ENCODE data around the gene KIAA1217. TPM values are rescaled to one million over a fixed set of nuclear protein-coding genes. Genes with fewer than 3 reads are reported as not detected.

KIAA1217 gene
- total and polyA plus RNA-seq, 2 of the 4 experiments (the other 2 are of a cell fraction), result 3.4 to 4.4 TPM

GRCh38 chr10:24207341-24207740 lies 1.6 kb upstream of the KIAA1217 start:
- TF ChIP-seq CHD1 (IDR thresholded peaks at IDR 0.05; ENCODE audit: low read depth, low read length) (no peak), SMC3 (IDR thresholded peaks at IDR 0.05; ENCODE audit: low read depth, low read length) (no peak), USF2 (IDR thresholded peaks at IDR 0.05; ENCODE audit: low read depth, low read length) (no peak), FOS (IDR thresholded peaks at IDR 0.05; ENCODE audit: low read depth, low read length) (no peak), POLR2A (IDR thresholded peaks at IDR 0.05; ENCODE audit: low read depth, low read length) (no peak), MXI1 (IDR thresholded peaks at IDR 0.05; ENCODE audit: borderline replicate concordance, low read depth, low read length) (no peak), CEBPB (IDR thresholded peaks at IDR 0.05; ENCODE audit: low read depth, low read length) (no peak), BHLHE40 (IDR thresholded peaks at IDR 0.05; ENCODE audit: low read depth, low read length) (no peak), RCOR1 (IDR thresholded peaks at IDR 0.05; ENCODE audit: insufficient replicate concordance, low read length) (no peak), NFE2L2 (IDR thresholded peaks at IDR 0.05; ENCODE audit: low read depth, low read length) (no peak), CTCF (conservative IDR thresholded peaks at IDR 0.05; ENCODE audit: low read depth, low read length) (no peak), RAD21 (IDR thresholded peaks at IDR 0.05; ENCODE audit: low read length) (no peak), ELK1 (IDR thresholded peaks at IDR 0.05; ENCODE audit: borderline replicate concordance, low read depth, low read length) (no peak), MAZ (IDR thresholded peaks at IDR 0.05; ENCODE audit: borderline replicate concordance, low read depth, low read length) (no peak), MAFK (IDR thresholded peaks at IDR 0.05; ENCODE audit: low read depth, low read length) (no peak), RFX5 (IDR thresholded peaks at IDR 0.05; ENCODE audit: low read depth, low read length) (no peak)
- H3K9me3 ChIP-seq (ENCODE audit: control insufficient read depth, insufficient read depth, low read length), result no peaks in the 10 kb centered on the region
- H4K5ac ChIP-seq (ENCODE audit: low read depth, low read length), result no peak overlapping the region
- 83% methylated on average over 4 of the region's 5 CpGs; no CpG with 5 or more reads in 1 of the 2 experiments for WGBS, 2 experiments (ENCODE audit: extremely low coverage in 2 of 2, insufficient read length in 1 of 2)
- intact Hi-C loops (cut with micrococcal nuclease) (loop anchor here (5.0 kb wide), 1 partner anchor 155 kb away; no protein-coding TSS in a partner anchor), dilution Hi-C loops (cut with HindIII; ENCODE audit: low sequenced_read_pairs, unreplicated experiment) (no loop called here), in situ Hi-C loops (cut with MboI; ENCODE audit: low sequenced_read_pairs) (loop anchor here (25.0 kb wide), 1 partner anchor 1045 kb away; no protein-coding TSS in a partner anchor)
- no peak overlapping the region for H4K8ac ChIP-seq (ENCODE audit: low read depth in 2 of 2, low read length in 2 of 2)
- H3K9me1 ChIP-seq (ENCODE audit: insufficient read depth, low read length), result 0 out of 2 replicates have a peak, but pooled peaks cover 3% of the 10 kb centered on the region
- ChIA-PET CTCF (no interaction called here), POLR2A (ENCODE audit: unreplicated experiment) (interaction anchor here (0.6 kb wide), 1 partner anchor 136 kb away, joined by 8 read pairs; no protein-coding TSS in a partner anchor)
- ATAC-seq (ENCODE audit: low read depth), result no peak
- no peak for DNase-seq
- peaks cover 1% of the 10 kb centered on the region for H3K27me3 ChIP-seq (ENCODE audit: control insufficient read depth, insufficient read depth, low read length)
- H3K23ac ChIP-seq (ENCODE audit: low read depth, low read length), result no peak overlapping the region
- H2AK5ac ChIP-seq (ENCODE audit: low read depth, low read length), result no peak overlapping the region
- H2AFZ ChIP-seq (replicated peaks; ENCODE audit: low read length, poor library complexity), result no peak overlapping the region
- no peak overlapping the region for H3K4ac ChIP-seq (ENCODE audit: low read depth, low read length)
- no peak overlapping the region for H3K14ac ChIP-seq (replicated peaks; ENCODE audit: low read depth, low read length)
- H3K4me2 ChIP-seq (ENCODE audit: low read depth, low read length), result no peak overlapping the region
- peaks cover 4% of the 10 kb centered on the region; the same call in 1 of the 2 replicates for H3K4me1 ChIP-seq (ENCODE audit: control insufficient read depth, insufficient read depth, low read length)
- H3K9ac ChIP-seq (ENCODE audit: low read depth, low read length), result no peak overlapping the region
- no peak overlapping the region for H2AK9ac ChIP-seq (replicated peaks; ENCODE audit: low read depth, low read length, poor library complexity)
- no peak overlapping the region for H2BK120ac ChIP-seq (ENCODE audit: low read depth, low read length)
- H3K56ac ChIP-seq (ENCODE audit: extremely low read depth, insufficient read depth, low read length), result no peak overlapping the region
- no peaks in the 10 kb centered on the region for H3K79me1 ChIP-seq (ENCODE audit: low read depth in 1 of 2, low read length in 2 of 2)
- no peak overlapping the region for H3K4me3 ChIP-seq (ENCODE audit: insufficient read depth, low read depth, low read length)
- no peaks in the 10 kb centered on the region for H3K36me3 ChIP-seq (ENCODE audit: control insufficient read depth, insufficient read depth, low read length)
- H3K18ac ChIP-seq (ENCODE audit: low read depth, low read length), result no peak overlapping the region
- no peak overlapping the region for H2BK5ac ChIP-seq (ENCODE audit: low read depth, low read length, poor library complexity, severe bottlenecking)
- H2BK20ac ChIP-seq (ENCODE audit: low read depth, low read length), result no peak overlapping the region
- H4K20me1 ChIP-seq (ENCODE audit: insufficient read depth, low read length), result no peaks in the 10 kb centered on the region
- H2BK15ac ChIP-seq (ENCODE audit: low read depth, low read length), result no peak overlapping the region
- H4K91ac ChIP-seq (ENCODE audit: insufficient read depth, low read depth, low read length), result no peak overlapping the region
- BruUV-seq (replicated peaks), result no TSS peak
- no peak overlapping the region for H3K27ac ChIP-seq (ENCODE audit: insufficient read depth, low read length)
